ENCODE results near the gene ZYX.

The ZYX gene

GRCh38 chr7:143361552-143362130, 19.5 kb upstream of the ZYX start:
- H3K9ac ChIP-seq (ENCODE audit: low read length in 5 of 5), result no peak overlapping the region
- peak overlapping the region in 3 of 5 donors; percentile 61 to 71 (median 62) for H3K4me3 ChIP-seq (ENCODE audit: low read depth in 1 of 5, low read length in 5 of 5)
- H3K4me1 ChIP-seq (ENCODE audit: control insufficient read depth in 5 of 5, insufficient read depth in 5 of 5, low read length in 5 of 5), result peaks cover 0 to 12% (median 9%) of the 10 kb centered on the region in 5 donors
- H3K27me3 ChIP-seq (ENCODE audit: control insufficient read depth in 5 of 5, insufficient read depth in 4 of 5, low read length in 5 of 5), result peaks cover 13 to 37% (median 19%) of the 10 kb centered on the region in 5 donors
- no peaks in the 10 kb centered on the region for H3K36me3 ChIP-seq (ENCODE audit: control insufficient read depth in 5 of 5, insufficient read depth in 5 of 5, low read length in 5 of 5)
- no peak overlapping the region for H3K27ac ChIP-seq (ENCODE audit: low read depth, low read length)
- no peaks in the 10 kb centered on the region for H3K9me3 ChIP-seq (ENCODE audit: control insufficient read depth in 5 of 5, low read length in 5 of 5)

- Histone ChIP-seq H3K27ac (ENCODE audit: low read depth, low read length) (no peak within 1 kb of the TSS), H3K27me3 (ENCODE audit: control insufficient read depth in 5 of 5, insufficient read depth in 4 of 5, low read length in 5 of 5) (peaks cover 13 to 37% (median 19%) of the 10 kb centered on the region in 5 donors), H3K9me3 (ENCODE audit: control insufficient read depth in 5 of 5, low read length in 5 of 5) (no peaks in the 10 kb centered on the region), H3K9ac (ENCODE audit: low read length in 5 of 5) (peak within 1 kb of the TSS in 1 of 5 donors; percentile 27), H3K4me3 (ENCODE audit: low read depth in 1 of 5, low read length in 5 of 5) (peak within 1 kb of the TSS in 4 of 5 donors; percentile 59 to 71 (median 62)), H3K36me3 (ENCODE audit: control insufficient read depth in 5 of 5, insufficient read depth in 5 of 5, low read length in 5 of 5) (no peaks in the 10 kb centered on the region), H3K4me1 (ENCODE audit: control insufficient read depth in 5 of 5, insufficient read depth in 5 of 5, low read length in 5 of 5) (peaks cover 0 to 12% (median 9%) of the 10 kb centered on the region in 5 donors)
Measured at GRCh38 chr7:143362131-143363015, 18.8 kb upstream of the ZYX start, which contains the start of gene FAM131B. TSS of gene FAM131B (minus strand) at chr7:143362713. CDS start at chr7:143362603, 110 bp downstream.

- Histone ChIP-seq H3K36me3 (ENCODE audit: control insufficient read depth in 5 of 5, insufficient read depth in 5 of 5, low read length in 5 of 5) (no peaks in the 10 kb centered on the region), H3K9me3 (ENCODE audit: control insufficient read depth in 5 of 5, low read length in 5 of 5) (no peaks in the 10 kb centered on the region), H3K4me3 (ENCODE audit: low read depth in 1 of 5, low read length in 5 of 5) (peak overlapping the region in 1 of 5 donors; percentile 44), H3K27me3 (ENCODE audit: control insufficient read depth in 5 of 5, insufficient read depth in 4 of 5, low read length in 5 of 5) (peaks cover 13 to 37% (median 19%) of the 10 kb centered on the region in 5 donors), H3K9ac (ENCODE audit: low read length in 5 of 5) (no peak overlapping the region), H3K4me1 (ENCODE audit: control insufficient read depth in 5 of 5, insufficient read depth in 5 of 5, low read length in 5 of 5) (peaks cover 0 to 12% (median 9%) of the 10 kb centered on the region in 5 donors), H3K27ac (ENCODE audit: low read depth, low read length) (no peak overlapping the region)
Measured at GRCh38 chr7:143363016-143363937, 17.9 kb upstream of the ZYX start.

- H3K4me3 ChIP-seq (ENCODE audit: low read depth in 1 of 5, low read length in 5 of 5), result no peak overlapping the region
- H3K27ac ChIP-seq (ENCODE audit: low read depth, low read length), result no peak overlapping the region
- H3K4me1 ChIP-seq (ENCODE audit: control insufficient read depth in 5 of 5, insufficient read depth in 5 of 5, low read length in 5 of 5), result peaks cover 0 to 7% (median 3%) of the 10 kb centered on the region in 5 donors
- H3K36me3 ChIP-seq (ENCODE audit: control insufficient read depth in 5 of 5, insufficient read depth in 5 of 5, low read length in 5 of 5), result no peaks in the 10 kb centered on the region
- no peaks in the 10 kb centered on the region for H3K9me3 ChIP-seq (ENCODE audit: control insufficient read depth in 5 of 5, low read length in 5 of 5)
- peaks cover 6 to 12% (median 9%) of the 10 kb centered on the region in 5 donors for H3K27me3 ChIP-seq (ENCODE audit: control insufficient read depth in 5 of 5, insufficient read depth in 4 of 5, low read length in 5 of 5)
- H3K9ac ChIP-seq (ENCODE audit: low read length in 5 of 5), result no peak overlapping the region
Measured at GRCh38 chr7:143367972-143368371, 13.2 kb upstream of the ZYX start.

DNA sequence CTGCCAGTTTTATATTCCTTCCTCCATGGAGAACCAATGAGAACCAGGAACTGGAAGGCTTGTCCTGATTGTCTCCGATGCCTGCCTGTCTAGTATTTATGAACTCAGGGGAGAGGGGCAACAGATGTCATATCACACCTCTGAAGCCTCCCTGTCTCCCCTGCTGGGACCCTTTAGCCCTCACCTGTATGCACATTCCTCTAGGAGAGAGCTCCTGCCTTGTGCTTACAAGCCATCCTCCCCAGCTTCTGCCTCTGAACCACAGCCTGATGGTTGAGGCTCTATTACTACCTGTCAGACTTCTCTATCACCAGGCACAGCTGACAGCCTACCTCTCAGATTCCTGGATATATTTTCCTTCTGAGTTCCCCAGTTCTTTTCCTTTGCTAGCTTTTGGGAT, 12.8 kb upstream of the ZYX start:
- Histone ChIP-seq H3K27me3 (ENCODE audit: control insufficient read depth in 5 of 5, insufficient read depth in 4 of 5, low read length in 5 of 5) (peaks cover 1 to 8% (median 5%) of the 10 kb centered on the region in 5 donors), H3K4me1 (ENCODE audit: control insufficient read depth in 5 of 5, insufficient read depth in 5 of 5, low read length in 5 of 5) (peaks cover 0 to 4% (median 0%) of the 10 kb centered on the region in 5 donors), H3K36me3 (ENCODE audit: control insufficient read depth in 5 of 5, insufficient read depth in 5 of 5, low read length in 5 of 5) (no peaks in the 10 kb centered on the region), H3K27ac (ENCODE audit: low read depth, low read length) (no peak overlapping the region), H3K9ac (ENCODE audit: low read length in 5 of 5) (no peak overlapping the region), H3K4me3 (ENCODE audit: low read depth in 1 of 5, low read length in 5 of 5) (no peak overlapping the region), H3K9me3 (ENCODE audit: control insufficient read depth in 5 of 5, low read length in 5 of 5) (no peaks in the 10 kb centered on the region)

GRCh38 chr7:143369678-143370651, 11.2 kb upstream of the ZYX start:
- no peaks in the 10 kb centered on the region for H3K9me3 ChIP-seq (ENCODE audit: control insufficient read depth in 5 of 5, low read length in 5 of 5)
- no peak overlapping the region for H3K27ac ChIP-seq (ENCODE audit: low read depth, low read length)
- H3K9ac ChIP-seq (ENCODE audit: low read length in 5 of 5), result no peak overlapping the region
- H3K4me3 ChIP-seq (ENCODE audit: low read depth in 1 of 5, low read length in 5 of 5), result no peak overlapping the region
- no peaks in the 10 kb centered on the region for H3K36me3 ChIP-seq (ENCODE audit: control insufficient read depth in 5 of 5, insufficient read depth in 5 of 5, low read length in 5 of 5)
- H3K27me3 ChIP-seq (ENCODE audit: control insufficient read depth in 5 of 5, insufficient read depth in 4 of 5, low read length in 5 of 5), result no peaks in the 10 kb centered on the region
- peaks cover 0 to 20% (median 1%) of the 10 kb centered on the region in 5 donors for H3K4me1 ChIP-seq (ENCODE audit: control insufficient read depth in 5 of 5, insufficient read depth in 5 of 5, low read length in 5 of 5)

- Histone ChIP-seq H3K4me1 (ENCODE audit: control insufficient read depth in 5 of 5, insufficient read depth in 5 of 5, low read length in 5 of 5) (peaks cover 0 to 31% (median 5%) of the 10 kb centered on the region in 5 donors), H3K27ac (ENCODE audit: low read depth, low read length) (no peak overlapping the region), H3K4me3 (ENCODE audit: low read depth in 1 of 5, low read length in 5 of 5) (no peak overlapping the region), H3K9ac (ENCODE audit: low read length in 5 of 5) (no peak overlapping the region), H3K9me3 (ENCODE audit: control insufficient read depth in 5 of 5, low read length in 5 of 5) (no peaks in the 10 kb centered on the region), H3K27me3 (ENCODE audit: control insufficient read depth in 5 of 5, insufficient read depth in 4 of 5, low read length in 5 of 5) (no peaks in the 10 kb centered on the region), H3K36me3 (ENCODE audit: control insufficient read depth in 5 of 5, insufficient read depth in 5 of 5, low read length in 5 of 5) (no peaks in the 10 kb centered on the region)
Measured at GRCh38 chr7:143372070-143372469, 9.1 kb upstream of the ZYX start.

GRCh38 chr7:143373255-143373794, 7.8 kb upstream of the ZYX start:
- Histone ChIP-seq H3K27me3 (ENCODE audit: control insufficient read depth in 5 of 5, insufficient read depth in 4 of 5, low read length in 5 of 5) (no peaks in the 10 kb centered on the region), H3K27ac (ENCODE audit: low read depth, low read length) (no peak overlapping the region), H3K4me3 (ENCODE audit: low read depth in 1 of 5, low read length in 5 of 5) (no peak overlapping the region), H3K36me3 (ENCODE audit: control insufficient read depth in 5 of 5, insufficient read depth in 5 of 5, low read length in 5 of 5) (no peaks in the 10 kb centered on the region), H3K4me1 (ENCODE audit: control insufficient read depth in 5 of 5, insufficient read depth in 5 of 5, low read length in 5 of 5) (peaks cover 0 to 31% (median 5%) of the 10 kb centered on the region in 5 donors), H3K9ac (ENCODE audit: low read length in 5 of 5) (no peak overlapping the region), H3K9me3 (ENCODE audit: control insufficient read depth in 5 of 5, low read length in 5 of 5) (no peaks in the 10 kb centered on the region)

Data from subcutaneous abdominal adipose tissue (tissue), 5 donors.